Endothelial cell of umbilical vein (primary cell): ENCODE measurements around the gene SH2D3C.

Source experiments
- CTCF ChIP-seq, 2 donors: IDR thresholded peaks; 1 replicate in 1 of 2; 2 replicates in 1 of 2; pipeline ENCODE4 v1.5.1; 2011; ENCODE audit warnings: low read length in 2 of 2, mild to moderate bottlenecking in 2 of 2, moderate library complexity in 2 of 2, control low read depth in 1 of 2, inconsistent platforms in 1 of 2, low read depth in 1 of 2; ENCODE audit not compliant: insufficient read depth in 1 of 2; ENCODE audit errors: extremely low read depth in 1 of 2
- EZH2 ChIP-seq: IDR thresholded peaks from 2 replicates; pipeline ENCODE4 v1.6.1; 2012; ENCODE audit warnings: borderline replicate concordance, low read depth, mild to moderate bottlenecking, moderate library complexity, low read length, inconsistent platforms; ENCODE audit not compliant: severe bottlenecking
- GATA2 ChIP-seq: IDR thresholded peaks from 2 replicates; pipeline ENCODE4 v1.7.0; 2011; ENCODE audit warnings: low read depth, mild to moderate bottlenecking, moderate library complexity, mixed read lengths, low read length; ENCODE audit not compliant: insufficient read length, insufficient read depth
- MAX ChIP-seq: IDR thresholded peaks from 2 replicates; pipeline ENCODE4 v1.6.1; 2011; ENCODE audit not compliant: insufficient read depth, insufficient read length
- POLR2A ChIP-seq: IDR thresholded peaks from 2 replicates; pipeline ENCODE4 v1.6.1; 2012; ENCODE audit warnings: low read depth, mild to moderate bottlenecking, control low read depth, low read length
- POLR2AphosphoS5 ChIP-seq: IDR thresholded peaks from 2 replicates; pipeline ENCODE4 v1.6.1; 2012; ENCODE audit warnings: low read depth, mild to moderate bottlenecking, control low read depth, low read length, moderate library complexity; ENCODE audit not compliant: insufficient read depth

GRCh38 chr9:127724012-127724411 is 54.5 kb downstream of the SH2D3C start:
- TF ChIP-seq CTCF (IDR thresholded peaks at IDR 0.05; ENCODE audit: extremely low read depth in 1 of 2, insufficient read depth in 1 of 2, low read depth in 1 of 2, low read length in 2 of 2) (no peak), POLR2AphosphoS5 (no peak), POLR2A (no peak), EZH2 (no peak), GATA2 (no peak), MAX (no peak)
